SU-DHL-6 (cell line): ENCODE measurements around the gene OASL.

Source experiments
- H2AFZ ChIP-seq: fragments of 200-600 bp; sonication (generic); 2 replicates; pipeline ENCODE4 v1.6.1; 2014; ENCODE audit warnings: low read depth, mild to moderate bottlenecking, moderate library complexity, mixed read lengths, antibody characterized with exemption, low read length; ENCODE audit not compliant: severe bottlenecking
- H3F3A ChIP-seq: fragments of 200-600 bp; shearing (Covaris generic); 2 replicates; pipeline ENCODE4 v1.6.0; 2016; ENCODE audit warnings: antibody characterized with exemption, mild to moderate bottlenecking; ENCODE audit not compliant: insufficient read depth
- H3K27ac ChIP-seq: fragments of 200-600 bp; sonication (generic); 2 replicates; pipeline ENCODE4 v1.5.1; 2016; ENCODE audit warnings: low read depth, mild to moderate bottlenecking, low read length, moderate library complexity, mixed read lengths
- H3K27me3 ChIP-seq: fragments of 200-600 bp; sonication (generic), shearing (Covaris generic); 2 replicates; pipeline ENCODE4 v1.6.0; 2014; ENCODE audit warnings: mild to moderate bottlenecking, low read length
- H3K36me3 ChIP-seq: fragments of 200-600 bp; sonication (generic); 2 replicates; pipeline ENCODE4 v1.6.1; 2014; ENCODE audit warnings: mild to moderate bottlenecking, low read length, mixed read lengths
- H3K4me2 ChIP-seq: fragments of 300-600, 200-600 bp; shearing (Covaris generic), sonication (generic); 2 replicates; pipeline ENCODE4 v1.6.0; 2014; ENCODE audit warnings: low read length, low read depth, mild to moderate bottlenecking; ENCODE audit not compliant: poor library complexity, severe bottlenecking
- H3K4me3 ChIP-seq: fragments of 200-600 bp; sonication (generic); 2 replicates; pipeline ENCODE4 v1.5.1; 2014; ENCODE audit warnings: antibody characterized with exemption, low read length, mild to moderate bottlenecking, mixed read lengths; ENCODE audit not compliant: insufficient read depth, poor library complexity, severe bottlenecking
- H3K79me2 ChIP-seq: fragments of 200-600 bp; sonication (generic); 2 replicates; pipeline ENCODE4 v1.6.1; 2014; ENCODE audit warnings: mild to moderate bottlenecking, low read length, moderate library complexity; ENCODE audit not compliant: insufficient read depth
- H3K9ac ChIP-seq: fragments of 200-600 bp; sonication (generic); 2 replicates; pipeline ENCODE4 v1.7.0; 2014; ENCODE audit warnings: mild to moderate bottlenecking, low read length
- H3K9me2 ChIP-seq: fragments of 200-600 bp; sonication (generic); replicated peaks from 2 replicates; pipeline ENCODE4 v1.6.1; 2014; ENCODE audit warnings: low read length; ENCODE audit not compliant: insufficient read depth
- H3K9me3 ChIP-seq: fragments of 200-600 bp; sonication (generic); 2 replicates; pipeline ENCODE4 v1.6.1; 2014; ENCODE audit warnings: low read length, mixed read lengths; ENCODE audit not compliant: insufficient read depth
- H4K20me1 ChIP-seq: fragments of 200-600 bp; sonication (generic); 2 replicates; pipeline ENCODE4 v1.6.1; 2014; ENCODE audit warnings: low read depth, mild to moderate bottlenecking, antibody characterized with exemption, low read length, moderate library complexity, mixed read lengths
- CTCF ChIP-seq: fragments of 200-600 bp; sonication (generic); IDR thresholded peaks from one replicate; pipeline ENCODE4 v1.5.1; 2017; ENCODE audit warnings: antibody characterized with exemption, mild to moderate bottlenecking, low read length, moderate library complexity; ENCODE audit not compliant: insufficient read depth, poor library complexity, severe bottlenecking
- EZH2phosphoT487 ChIP-seq: fragments of 200-600 bp; sonication (generic), shearing (Covaris generic); conservative IDR thresholded peaks from 2 replicates; pipeline ENCODE4 v1.6.1; 2018; ENCODE audit warnings: mild to moderate bottlenecking, antibody characterized with exemption, low read length, moderate library complexity, mixed read lengths

OASL gene

GRCh38 chr12:120984351-120984898 lies 54.6 kb downstream of the OASL start:
- Histone ChIP-seq H2AFZ (no peak overlapping the region), H3K4me3 (no peak overlapping the region), H3K27me3 (no peaks in the 10 kb centered on the region), H3K79me2 (no peaks in the 10 kb centered on the region), H3K36me3 (no peaks in the 10 kb centered on the region), H3K9ac (no peak overlapping the region), H3F3A (no peaks in the 10 kb centered on the region), H3K27ac (no peak overlapping the region), H3K9me2 (no peaks in the 10 kb centered on the region), H3K4me2 (no peak overlapping the region), H4K20me1 (no peaks in the 10 kb centered on the region), H3K9me3 (no peaks in the 10 kb centered on the region)
- TF ChIP-seq CTCF (no peak), EZH2phosphoT487 (no peak)

- Histone ChIP-seq H4K20me1 (no peaks in the 10 kb centered on the region), H3K36me3 (no peaks in the 10 kb centered on the region), H2AFZ (no peak overlapping the region), H3K79me2 (no peaks in the 10 kb centered on the region), H3K4me2 (no peak overlapping the region), H3F3A (no peaks in the 10 kb centered on the region), H3K9me3 (no peaks in the 10 kb centered on the region), H3K4me3 (no peak overlapping the region), H3K9me2 (no peaks in the 10 kb centered on the region), H3K27me3 (no peaks in the 10 kb centered on the region), H3K9ac (no peak overlapping the region), H3K27ac (no peak overlapping the region)
- TF ChIP-seq EZH2phosphoT487 = no peak
- TF ChIP-seq CTCF = no peak
Measured at GRCh38 chr12:120983759-120984158, 55.3 kb downstream of the OASL start.

DNA sequence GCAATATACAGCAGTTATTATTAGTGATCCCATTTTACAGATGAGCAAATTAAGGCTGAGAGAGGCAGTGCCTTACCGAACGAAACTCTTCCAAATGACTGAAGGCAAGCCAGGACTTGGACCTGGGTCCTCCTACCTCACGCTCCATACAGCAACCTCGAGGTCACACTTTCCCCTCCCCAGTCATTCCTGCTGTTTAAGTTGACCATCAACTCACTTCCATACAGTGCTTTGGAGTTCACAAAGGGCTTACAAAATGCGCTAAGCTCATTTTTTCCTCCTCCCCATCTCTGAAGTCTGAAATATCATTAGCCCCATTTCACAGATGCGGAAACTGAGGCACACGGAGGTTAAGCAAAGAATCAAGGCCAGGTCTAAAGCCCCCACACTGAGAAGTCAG lies 56.4 kb downstream of the OASL start:
- Histone ChIP-seq H3K36me3 (no peaks in the 10 kb centered on the region), H3F3A (no peaks in the 10 kb centered on the region), H4K20me1 (no peaks in the 10 kb centered on the region), H2AFZ (no peak overlapping the region), H3K9ac (no peak overlapping the region), H3K4me2 (no peak overlapping the region), H3K9me3 (no peaks in the 10 kb centered on the region), H3K27me3 (no peaks in the 10 kb centered on the region), H3K9me2 (no peaks in the 10 kb centered on the region), H3K27ac (no peak overlapping the region), H3K4me3 (no peak overlapping the region), H3K79me2 (no peaks in the 10 kb centered on the region)
- no peak for TF ChIP-seq EZH2phosphoT487

- no peaks in the 10 kb centered on the region for H3F3A ChIP-seq
- no peak overlapping the region for H3K4me2 ChIP-seq
- no peak overlapping the region for H3K4me3 ChIP-seq
- H3K9me3 ChIP-seq = no peaks in the 10 kb centered on the region
- H2AFZ ChIP-seq = no peak overlapping the region
- H3K27me3 ChIP-seq = no peaks in the 10 kb centered on the region
- H3K27ac ChIP-seq = no peak overlapping the region
- H3K79me2 ChIP-seq = no peaks in the 10 kb centered on the region
- H3K9me2 ChIP-seq = no peaks in the 10 kb centered on the region
- H3K9ac ChIP-seq = no peak overlapping the region
- TF ChIP-seq EZH2phosphoT487 = no peak
- no peak for TF ChIP-seq CTCF
- H3K36me3 ChIP-seq = no peaks in the 10 kb centered on the region
- H4K20me1 ChIP-seq = no peaks in the 10 kb centered on the region
Measured at GRCh38 chr12:120981407-120981941, 57.6 kb downstream of the OASL start.
